HEK293 (cell line): Measurements from ENCODE around the gene NDST1.

Experiments
- CTCF ChIA-PET: fragments of 350-600 bp; formaldehyde crosslinking; extraction: SDS; loops from one replicate; lab custom pipeline; 2021; ENCODE audit warnings: antibody characterized with exemption; lab: Yijun Ruan, JAX
- POLR2A ChIA-PET: fragments of 300-600 bp; formaldehyde crosslinking; extraction: SDS; loops from one replicate; lab custom pipeline; 2020; ENCODE audit warnings: antibody characterized with exemption, inconsistent platforms; lab: Yijun Ruan, JAX
- H3K27ac ChIP-seq: fragments of 200-500 bp; sonication (Bioruptor generic); 2 replicates; pipeline ENCODE4 v1.5.1; 2014; ENCODE audit warnings: low read depth, low read length, control low read depth, inconsistent platforms; ENCODE audit errors: extremely low read depth
- H3K36me3 ChIP-seq, 2 experiments: fragments of 200-500 bp in 1 of 2; sonication (Bioruptor generic) in 1 of 2; 1 replicate in 1 of 2; 2 replicates in 1 of 2; pipeline ENCODE4 v1.5.1; 2014 to 2017; ENCODE audit warnings: inconsistent platforms in 2 of 2, low read length in 2 of 2; ENCODE audit not compliant: control insufficient read depth in 2 of 2, insufficient read depth in 1 of 2
- H3K4me1 ChIP-seq: fragments of 200-500 bp; sonication (Bioruptor generic); 2 replicates; pipeline ENCODE4 v1.5.1; 2014; ENCODE audit warnings: mild to moderate bottlenecking, low read length, inconsistent platforms; ENCODE audit not compliant: control insufficient read depth, insufficient read depth
- H3K4me3 ChIP-seq: 2 replicates; pipeline ENCODE4 v1.5.1; 2011; ENCODE audit warnings: low read depth, mild to moderate bottlenecking, control low read depth, low read length, moderate library complexity
- H3K9me3 ChIP-seq: fragments of 200-500 bp; sonication (Bioruptor generic); 2 replicates; pipeline ENCODE4 v1.5.1; 2014; ENCODE audit warnings: low read depth, low read length, inconsistent platforms; ENCODE audit not compliant: control insufficient read depth, insufficient read depth
- HOXD13 ChIP-seq: sonication (generic); formaldehyde crosslinking; IDR thresholded peaks from 2 replicates; pipeline ENCODE4 v1.8.0; 2022; ENCODE audit warnings: missing genetic modification reagents, borderline replicate concordance
- KLF10 ChIP-seq: fragments of 450-650 bp; IDR thresholded peaks from 2 replicates; pipeline ENCODE4 v1.5.1; 2018; ENCODE audit warnings: missing biosample characterization, mild to moderate bottlenecking, missing genetic modification characterization
- PATZ1 ChIP-seq: fragments of 450-650 bp; formaldehyde crosslinking; IDR thresholded peaks from 2 replicates; pipeline ENCODE4 v1.5.1; 2016; ENCODE audit warnings: missing biosample characterization, missing genetic modification characterization
- PRDM2 ChIP-seq: fragments of 450-650 bp; formaldehyde crosslinking; IDR thresholded peaks from 2 replicates; pipeline ENCODE4 v1.5.1; 2016; ENCODE audit warnings: missing biosample characterization, missing genetic modification characterization, borderline replicate concordance
- TSHZ1 ChIP-seq: fragments of 450-650 bp; formaldehyde crosslinking; IDR thresholded peaks from 2 replicates; pipeline ENCODE4 v1.5.1; 2016; ENCODE audit warnings: missing biosample characterization, missing genetic modification characterization, borderline replicate concordance
- ZBTB17 ChIP-seq: fragments of 450-650 bp; formaldehyde crosslinking; IDR thresholded peaks from 2 replicates; pipeline ENCODE4 v1.5.1; 2016; ENCODE audit warnings: missing biosample characterization, missing genetic modification characterization
- ZFHX2 ChIP-seq: fragments of 450-650 bp; formaldehyde crosslinking; conservative IDR thresholded peaks from 2 replicates; pipeline ENCODE4 v1.5.1; 2016; ENCODE audit warnings: missing biosample characterization, missing genetic modification characterization
- ZNF157 ChIP-seq: fragments of 450-650 bp; formaldehyde crosslinking; IDR thresholded peaks from 2 replicates; pipeline ENCODE4 v1.5.1; 2016; ENCODE audit warnings: missing biosample characterization, missing genetic modification characterization
- ZNF184 ChIP-seq: fragments of 450-650 bp; IDR thresholded peaks from 2 replicates; pipeline ENCODE4 v1.5.1; 2018; ENCODE audit warnings: missing biosample characterization, mild to moderate bottlenecking, missing genetic modification characterization
- ZNF324 ChIP-seq: fragments of 450-650 bp; formaldehyde crosslinking; IDR thresholded peaks from 2 replicates; pipeline ENCODE4 v1.5.1; 2016; ENCODE audit warnings: missing biosample characterization, missing genetic modification characterization
- ZNF394 ChIP-seq: fragments of 450-650 bp; formaldehyde crosslinking; IDR thresholded peaks from 2 replicates; pipeline ENCODE4 v1.5.1; 2016; ENCODE audit warnings: missing biosample characterization, missing genetic modification characterization, mild to moderate bottlenecking, moderate library complexity, borderline replicate concordance
- ZNF48 ChIP-seq: fragments of 450-650 bp; formaldehyde crosslinking; IDR thresholded peaks from 2 replicates; pipeline ENCODE4 v1.5.1; 2016; ENCODE audit warnings: missing biosample characterization, missing genetic modification characterization
- ZNF514 ChIP-seq: fragments of 450-650 bp; formaldehyde crosslinking; IDR thresholded peaks from 2 replicates; pipeline ENCODE4 v1.5.1; 2016; ENCODE audit warnings: missing biosample characterization, missing genetic modification characterization
- ZNF530 ChIP-seq: fragments of 450-650 bp; formaldehyde crosslinking; IDR thresholded peaks from 2 replicates; pipeline ENCODE4 v1.5.1; 2016; ENCODE audit warnings: low read depth, missing biosample characterization, missing genetic modification characterization
- ZNF580 ChIP-seq: fragments of 450-650 bp; formaldehyde crosslinking; IDR thresholded peaks from 2 replicates; pipeline ENCODE4 v1.5.1; 2016; ENCODE audit warnings: missing biosample characterization, missing genetic modification characterization
- ZNF600 ChIP-seq: fragments of 450-650 bp; formaldehyde crosslinking; IDR thresholded peaks from 2 replicates; pipeline ENCODE4 v1.5.1; 2016; ENCODE audit warnings: missing biosample characterization, missing genetic modification characterization
- ZNF670 ChIP-seq: fragments of 450-650 bp; formaldehyde crosslinking; IDR thresholded peaks from 2 replicates; pipeline ENCODE4 v1.5.1; 2016; ENCODE audit warnings: missing biosample characterization, missing genetic modification characterization, low read depth
- ZNF677 ChIP-seq: fragments of 450-650 bp; IDR thresholded peaks from 2 replicates; pipeline ENCODE4 v1.5.0; 2018; ENCODE audit warnings: missing biosample characterization, mild to moderate bottlenecking, missing genetic modification characterization, moderate library complexity
- ZNF707 ChIP-seq: fragments of 450-650 bp; formaldehyde crosslinking; IDR thresholded peaks from 2 replicates; pipeline ENCODE4 v1.5.1; 2016; ENCODE audit warnings: missing biosample characterization, missing genetic modification characterization
- ZNF747 ChIP-seq: fragments of 450-650 bp; formaldehyde crosslinking; IDR thresholded peaks from 2 replicates; pipeline ENCODE4 v1.5.1; 2016; ENCODE audit warnings: missing biosample characterization, missing genetic modification characterization
- ZNF830 ChIP-seq: fragments of 450-650 bp; IDR thresholded peaks from 2 replicates; pipeline ENCODE4 v1.5.0; 2018; ENCODE audit warnings: missing biosample characterization, missing genetic modification characterization, low read depth, mild to moderate bottlenecking, moderate library complexity
- ZSCAN23 ChIP-seq: fragments of 450-650 bp; formaldehyde crosslinking; IDR thresholded peaks from 2 replicates; pipeline ENCODE4 v1.5.1; 2016; ENCODE audit warnings: missing biosample characterization, missing genetic modification characterization
- ZXDB ChIP-seq: fragments of 450-650 bp; formaldehyde crosslinking; IDR thresholded peaks from 2 replicates; pipeline ENCODE4 v1.5.1; 2016; ENCODE audit warnings: missing biosample characterization, missing genetic modification characterization

NDST1 gene

GRCh38 chr5:150497274-150497988 is 10.5 kb upstream of the NDST1 start (continued):
- peak; percentile 35; the same call in 1 of the 2 replicates for TF ChIP-seq PRDM2 (tag by site-specific recombination)
- TF ChIP-seq ZNF707 (tag by site-specific recombination) = no peak
- TF ChIP-seq TSHZ1 (tag by site-specific recombination) = peak; percentile 64; the same call in 1 of the 2 replicates
- TF ChIP-seq ZFHX2 = peak; percentile 74
- peak; percentile 71; the same call in 1 of the 2 replicates for TF ChIP-seq ZNF600 (tag by site-specific recombination)
- no peak for TF ChIP-seq ZNF157
- TF ChIP-seq ZXDB = 0 out of 2 replicates have a peak, but pooled peaks have one; percentile 13
- no peak for TF ChIP-seq ZNF48
- no peak for TF ChIP-seq ZNF670 (tag by site-specific recombination)
- TF ChIP-seq KLF10 (tag by site-specific recombination) = no peak
- TF ChIP-seq ZNF580 (tag by site-specific recombination) = no peak
- peak; percentile 63 for TF ChIP-seq PATZ1 (tag by site-specific recombination)

GRCh38 chr5:150497989-150498317 is 10.0 kb upstream of the NDST1 start:
- no peak overlapping the region for H3K27ac ChIP-seq
- TF ChIP-seq ZNF530 (no peak), ZNF747 (tag by site-specific recombination) (no peak), ZNF184 (peak; percentile 7; the same call in 1 of the 2 replicates), HOXD13 (CRISPR knock-in tag) (no peak), ZBTB17 (tag by site-specific recombination) (peak; percentile 52; the same call in 1 of the 2 replicates), ZNF394 (tag by site-specific recombination) (no peak), ZNF677 (tag by site-specific recombination) (no peak), ZNF830 (no peak), ZNF514 (tag by site-specific recombination) (no peak), ZSCAN23 (no peak), ZNF324 (tag by site-specific recombination) (no peak)
- TF ChIP-seq, all 188 proteins: peak for 2
- Histone ChIP-seq H3K36me3 (peaks cover 0 to 3% of the 10 kb centered on the region in 2 experiments; a peak in 2 of 3 replicates), H3K4me1 (peaks cover 27% of the 10 kb centered on the region), H3K4me3 (no peak overlapping the region), H3K9me3 (no peaks in the 10 kb centered on the region)
- CTCF ChIA-PET = interaction anchor here (0.6 to 1.6 kb wide), 5 partner anchors 11 to 214 kb away, joined by 3 to 6 read pairs (median 3); no protein-coding TSS in a partner anchor
- POLR2A ChIA-PET = interaction anchor here (0.7 to 3.1 kb wide), 3 partner anchors 11 to 123 kb away, joined by 3 to 11 read pairs (median 5); no protein-coding TSS in a partner anchor
